ENCODE results near the gene IGFALS.

The IGFALS gene

DNA sequence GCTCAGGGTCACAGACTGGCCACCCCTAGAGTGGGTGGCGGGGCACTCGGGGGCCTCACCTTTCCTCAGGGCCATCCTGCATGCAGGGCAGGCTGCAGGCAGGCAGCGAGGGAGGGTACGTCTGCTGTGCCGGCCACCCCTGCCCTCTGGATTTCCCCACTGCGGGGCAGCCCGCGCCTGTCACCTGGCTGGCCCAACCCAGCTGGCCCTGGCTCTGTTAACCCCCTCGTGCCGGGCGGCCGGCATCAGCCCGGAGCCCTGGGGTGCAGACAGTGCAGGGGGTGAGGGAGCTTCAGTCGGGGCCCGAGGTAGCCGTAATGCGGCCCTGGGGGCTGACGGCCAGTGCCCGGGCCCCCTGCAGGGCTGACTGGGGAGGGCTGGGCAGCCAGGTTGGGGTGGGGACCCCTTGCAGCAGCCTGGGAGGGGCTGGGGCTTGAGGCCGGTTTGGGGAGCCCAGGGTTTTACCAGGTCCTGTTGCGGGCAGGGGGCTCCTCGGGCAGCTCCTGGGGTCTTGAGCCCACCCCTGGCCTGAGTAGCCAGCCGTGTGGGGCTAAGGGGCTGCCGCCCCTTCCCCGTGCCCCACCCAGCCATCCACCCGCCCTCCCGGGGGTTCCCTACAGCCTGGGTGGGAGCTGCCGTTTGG, at the start of gene IGFALS:
Gene IGFALS, minus strand, starts transcription at position 128 of the 643 bp plus-strand sequence. Its CDS starts 53 bp downstream, at position 75.
- DNase-seq (ENCODE audit: low read depth in 2 of 2), result no peak

- no peak for DNase-seq (ENCODE audit: low read depth in 2 of 2)
Observed at GRCh38 chr16:1839554-1839953, 46.0 kb upstream of the IGFALS start.

- no peak for DNase-seq (ENCODE audit: low read depth in 2 of 2)
Observed at GRCh38 chr16:1834096-1834495, 40.6 kb upstream of the IGFALS start.

GRCh38 chr16:1832838-1833454, 39.4 kb upstream of the IGFALS start:
- DNase-seq (ENCODE audit: low read depth in 2 of 2), result no peak

DNA sequence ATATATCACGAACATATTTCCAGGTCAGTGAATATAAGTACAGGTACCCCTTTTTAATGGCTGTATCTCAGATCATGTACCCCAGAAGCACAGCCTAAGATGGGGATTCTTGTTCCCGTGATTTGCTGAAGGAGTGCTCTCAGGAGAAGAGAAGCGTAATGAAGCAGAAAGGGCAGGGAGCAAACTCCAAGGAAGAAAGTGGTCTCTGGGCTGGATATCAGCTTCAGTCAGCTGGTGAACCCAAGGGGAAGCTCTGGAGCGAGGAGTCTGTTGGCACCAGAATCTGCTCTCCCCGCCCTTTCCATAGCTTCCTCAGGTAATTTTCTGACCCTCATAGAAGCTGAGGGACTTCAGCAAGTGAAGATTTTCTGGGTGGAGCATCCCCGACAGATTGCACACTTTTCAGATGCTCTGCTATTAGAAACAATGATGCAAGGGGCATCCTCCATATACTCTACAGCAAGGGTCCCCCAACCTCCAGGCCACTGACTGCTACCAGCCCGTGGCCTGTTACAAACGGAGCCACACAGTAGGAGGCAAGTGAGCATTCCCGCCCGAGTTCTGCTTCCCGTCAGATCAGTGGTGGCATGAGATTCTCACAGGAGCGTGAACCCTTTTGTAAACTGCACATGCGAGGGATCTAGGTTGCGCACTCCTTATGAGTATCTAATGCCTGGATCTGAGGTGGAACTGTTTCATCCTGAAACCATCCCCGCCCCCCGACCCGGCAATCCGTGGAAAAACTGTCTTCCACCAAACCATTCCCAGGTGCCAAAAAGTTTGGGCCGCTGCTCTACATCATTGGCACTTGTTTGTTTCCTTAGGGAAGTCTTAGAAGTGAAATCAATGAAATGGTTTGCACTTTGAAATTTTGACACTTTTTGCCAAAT, 37.9 kb upstream of the IGFALS start:
- DNase-seq (ENCODE audit: low read depth in 2 of 2), result no peak

GRCh38 chr16:1830213-1830612, 36.7 kb upstream of the IGFALS start:
- no peak for DNase-seq (ENCODE audit: low read depth in 2 of 2)

GRCh38 chr16:1828645-1829410, 35.3 kb upstream of the IGFALS start:
- no peak for DNase-seq (ENCODE audit: low read depth in 2 of 2)

DNA sequence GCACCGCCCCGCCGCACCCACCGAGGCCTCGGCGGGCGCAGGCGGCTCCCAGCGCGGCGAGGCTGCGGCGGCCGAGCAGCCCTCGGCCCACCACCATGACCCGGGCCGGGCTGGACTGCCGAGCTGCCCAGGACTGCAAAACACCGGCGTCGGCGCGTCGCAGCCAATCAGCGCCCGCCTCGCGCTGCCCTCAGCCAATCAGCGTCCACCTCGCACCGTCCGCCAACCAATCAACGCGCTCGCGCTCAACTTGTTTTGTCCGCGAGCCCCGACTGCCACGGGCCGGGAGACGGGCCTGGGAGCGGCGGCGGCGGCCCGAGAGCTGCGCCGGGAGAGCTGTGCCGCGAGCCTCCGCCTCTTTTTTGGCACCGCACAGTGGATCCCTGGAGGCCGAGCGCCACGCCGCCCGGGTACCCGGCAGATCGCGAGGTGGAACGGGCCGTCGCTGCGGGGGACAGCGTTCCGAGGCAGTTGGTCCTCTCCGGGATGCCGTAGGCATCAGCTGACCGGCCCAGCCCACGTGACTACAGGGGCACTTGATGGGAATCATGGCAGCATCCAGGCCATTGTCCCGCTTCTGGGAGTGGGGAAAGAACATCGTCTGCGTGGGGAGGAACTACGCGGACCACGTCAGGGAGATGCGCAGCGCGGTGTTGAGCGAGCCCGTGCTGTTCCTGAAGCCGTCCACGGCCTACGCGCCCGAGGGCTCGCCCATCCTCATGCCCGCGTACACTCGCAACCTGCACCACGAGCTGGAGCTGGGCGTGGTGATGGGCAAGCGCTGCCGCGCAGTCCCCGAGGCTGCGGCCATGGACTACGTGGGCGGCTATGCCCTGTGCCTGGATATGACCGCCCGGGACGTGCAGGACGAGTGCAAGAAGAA, 33.4 kb upstream of the IGFALS start, which contains the start of the genes FAHD1 and HAGH:
Gene FAHD1, plus strand, starts transcription at position 516 of the 883 bp plus-strand sequence. Its CDS starts 33 bp downstream, at position 549.
Gene HAGH, minus strand, starts transcription at position 135 of the 883 bp plus-strand sequence. Its CDS starts 38 bp downstream, at position 97.
- peak; percentile 75 to 76 for DNase-seq (ENCODE audit: low read depth in 2 of 2)

- peak; percentile 24 to 42 for DNase-seq (ENCODE audit: low read depth in 2 of 2)
Observed at GRCh38 chr16:1825864-1826690, 32.6 kb upstream of the IGFALS start.

DNA sequence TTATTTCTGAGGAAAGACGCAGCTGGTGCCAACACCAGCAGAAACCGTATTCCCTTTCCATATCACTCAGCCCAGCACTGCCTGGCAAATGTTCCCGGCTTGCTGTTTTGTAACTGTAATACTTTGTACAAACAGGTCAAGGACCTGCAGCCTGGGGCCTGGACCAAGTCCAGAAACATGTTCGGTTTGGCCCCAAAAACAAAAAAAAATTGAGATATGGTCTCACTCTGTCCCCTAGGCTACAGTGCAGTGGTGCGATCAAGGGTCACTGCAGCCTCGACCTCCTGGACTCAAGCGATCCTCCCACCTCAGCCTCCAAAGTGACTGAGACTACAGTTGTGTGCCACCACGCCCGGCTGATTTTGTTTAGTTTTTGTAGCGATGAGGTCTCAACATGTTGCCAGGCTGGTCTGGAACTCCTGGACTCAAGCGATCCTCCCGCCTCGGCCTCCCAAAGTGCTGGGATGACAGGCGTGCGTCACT, 31.9 kb upstream of the IGFALS start:
- no peak for DNase-seq (ENCODE audit: low read depth in 2 of 2)

DNA sequence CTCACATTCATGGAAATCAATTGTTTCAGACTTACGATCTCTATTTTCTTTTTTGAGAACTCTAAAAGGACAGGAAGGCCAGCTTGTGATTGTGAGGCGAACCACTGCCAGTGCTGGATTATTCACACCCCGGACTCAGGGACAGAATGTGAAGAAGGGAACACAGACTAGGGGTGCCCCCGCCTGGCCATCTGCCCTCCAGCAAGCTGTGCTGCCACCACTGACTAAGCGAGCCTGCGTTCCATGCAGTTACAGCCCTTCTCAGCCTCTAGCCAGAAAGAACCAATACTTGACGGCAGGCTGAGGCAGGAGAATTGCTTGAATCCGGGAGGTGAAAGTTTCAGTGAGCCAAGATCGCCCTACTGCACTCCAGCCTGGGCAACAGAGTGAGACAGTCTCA, 30.3 kb upstream of the IGFALS start:
- no peak for DNase-seq (ENCODE audit: low read depth in 2 of 2)

GRCh38 chr16:1822801-1823200, 29.3 kb upstream of the IGFALS start:
- DNase-seq (ENCODE audit: low read depth in 2 of 2), result no peak

DNA sequence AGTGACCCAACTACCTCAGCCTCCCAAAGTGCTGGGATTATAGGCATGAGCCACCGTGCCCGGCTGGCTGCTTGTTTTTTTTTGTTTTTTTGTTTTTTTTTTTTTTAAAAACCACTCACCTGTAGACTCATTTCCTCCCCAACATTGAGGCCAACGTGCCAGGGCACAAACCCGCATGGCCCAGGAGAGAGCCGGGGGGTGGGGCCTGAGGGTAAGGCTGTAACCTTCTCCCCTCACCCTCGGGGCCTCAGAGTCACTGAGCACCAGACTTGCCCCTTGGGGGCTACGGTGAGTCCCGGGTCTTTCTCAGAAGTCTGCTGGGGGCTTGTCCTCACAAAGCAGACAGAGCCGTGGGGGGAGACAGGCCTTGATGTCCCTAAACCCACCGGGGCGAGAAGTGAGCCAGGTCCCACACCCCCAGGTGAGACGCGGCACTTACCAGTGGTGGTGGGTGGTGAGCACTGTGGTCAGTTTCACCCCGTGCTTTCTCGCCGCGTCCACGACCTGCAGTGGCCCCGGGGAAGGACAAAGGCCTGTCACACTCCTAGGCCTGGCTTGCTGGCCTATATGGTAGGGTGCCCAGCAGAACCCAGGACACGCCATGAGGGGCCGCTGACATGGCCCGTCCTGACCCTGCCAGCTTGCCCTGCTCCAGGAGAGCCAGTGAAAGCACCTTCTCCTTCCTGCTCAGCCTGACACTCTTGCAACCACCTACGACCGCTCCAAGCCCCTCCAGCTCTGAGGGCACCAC, 28.5 kb upstream of the IGFALS start:
- no peak for DNase-seq (ENCODE audit: low read depth in 2 of 2)

GRCh38 chr16:1820946-1821290, 27.4 kb upstream of the IGFALS start:
- no peak for DNase-seq (ENCODE audit: low read depth in 2 of 2)

- no peak for DNase-seq (ENCODE audit: low read depth in 2 of 2)
Observed at GRCh38 chr16:1820096-1820945, 26.8 kb upstream of the IGFALS start.

DNA sequence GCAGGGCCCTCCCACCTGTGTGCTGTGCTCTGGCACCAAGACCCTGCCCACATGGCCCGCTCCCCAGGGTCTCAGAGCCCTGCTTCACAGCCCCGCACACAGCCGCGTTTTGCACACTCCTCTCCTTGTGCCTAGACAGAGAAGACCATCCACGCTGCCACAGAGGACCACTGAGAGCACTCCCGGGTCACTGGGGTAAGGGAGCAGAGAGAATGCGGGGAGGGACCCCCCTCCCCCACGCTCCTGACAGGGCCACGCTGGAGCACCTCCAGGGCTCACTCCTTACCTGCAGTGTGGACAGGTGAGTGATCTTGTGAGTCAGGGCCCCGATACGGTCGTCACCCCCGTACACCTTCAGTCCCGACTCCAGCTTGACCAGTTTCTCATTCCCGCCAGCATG, 26.1 kb upstream of the IGFALS start:
- DNase-seq (ENCODE audit: low read depth in 2 of 2), result no peak

DNA sequence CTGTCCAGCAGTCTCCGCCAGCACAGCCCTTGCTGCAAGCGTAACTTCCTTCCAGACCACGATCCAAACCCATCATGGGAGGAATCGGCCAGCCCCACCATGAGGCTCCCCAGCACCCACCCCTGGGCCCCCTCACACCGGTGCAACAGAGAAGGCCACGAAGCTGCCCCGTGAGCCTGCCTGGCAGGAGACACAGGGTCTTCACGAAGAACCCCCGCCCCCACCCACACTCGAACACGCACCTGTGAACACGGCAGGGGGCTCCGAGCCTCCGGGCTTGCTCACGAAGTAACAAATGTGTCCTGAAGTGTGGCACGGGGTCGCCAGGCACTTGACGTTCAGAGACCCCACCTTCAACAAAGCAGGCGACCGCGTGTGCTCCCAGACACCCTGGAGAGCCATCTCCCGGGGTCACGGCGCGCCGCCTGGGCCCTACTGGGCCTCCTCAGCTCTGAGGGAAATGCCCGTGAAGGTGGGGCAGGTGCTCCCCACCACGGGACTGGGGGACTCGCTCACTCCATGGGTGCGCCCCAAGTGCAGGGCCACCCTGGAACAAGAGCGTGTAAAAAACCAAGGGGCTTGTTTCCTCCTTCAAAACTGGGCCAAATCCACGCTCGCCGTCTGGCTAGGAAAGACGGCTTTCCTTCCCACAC, 25.5 kb upstream of the IGFALS start:
- DNase-seq (ENCODE audit: low read depth in 2 of 2), result no peak
